Choroid plexus epithelial cell (primary cell): ENCODE results near the gene DIPK1B.

Experiments
- DNase-seq: peaks from one replicate; pipeline ENCODE4 v3.0.0-alpha.2; 2010; ENCODE audit warnings: low read depth
- H3K4me3 ChIP-seq: 2 replicates; pipeline ENCODE4 v1.5.1; 2011; ENCODE audit warnings: low read depth, mild to moderate bottlenecking, control low read depth, low read length, moderate library complexity
- CTCF ChIP-seq: conservative IDR thresholded peaks from 2 replicates; pipeline ENCODE4 v1.5.1; 2011; ENCODE audit warnings: low read depth, mild to moderate bottlenecking, control low read depth, inconsistent platforms, low read length, moderate library complexity

DIPK1B gene

GRCh38 chr9:136679431-136679941 is 32.9 kb upstream of the DIPK1B start:
- no peak for TF ChIP-seq CTCF
- DNase-seq: peak; percentile 14
- H3K4me3 ChIP-seq: no peak overlapping the region

- no peak overlapping the region for H3K4me3 ChIP-seq
Observed at GRCh38 chr9:136681029-136681428, 31.3 kb upstream of the DIPK1B start.

GRCh38 chr9:136681945-136682699 is 30.2 kb upstream of the DIPK1B start:
- DNase-seq: no peak
- no peak for TF ChIP-seq CTCF
- H3K4me3 ChIP-seq: no peak overlapping the region

More at GRCh38 chr9:136681029-136681428, 31.3 kb upstream of the DIPK1B start:
- DNase-seq: no peak
- no peak for TF ChIP-seq CTCF

GRCh38 chr9:136682710-136683109 is 29.7 kb upstream of the DIPK1B start:
- DNase-seq: no peak
- no peak overlapping the region for H3K4me3 ChIP-seq
- no peak for TF ChIP-seq CTCF

GRCh38 chr9:136683173-136683745 is 29.1 kb upstream of the DIPK1B start:
- TF ChIP-seq CTCF: no peak
- H3K4me3 ChIP-seq: no peak overlapping the region
- DNase-seq: no peak

GRCh38 chr9:136683755-136684154 is 28.6 kb upstream of the DIPK1B start:
- DNase-seq: no peak
- TF ChIP-seq CTCF: no peak
- H3K4me3 ChIP-seq: no peak overlapping the region
